Tibial nerve (tissue), 3 donors: ENCODE data around the gene GZMH.

Source experiments
- CTCF ChIP-seq, 5 experiments: fragments of 200-600 bp in 3 of 5; fragments of 450-650 bp in 2 of 5; sonication (generic) in 3 of 5; IDR thresholded peaks; one replicate each; pipeline ENCODE4 v1.5.1; 2016 to 2019; ENCODE audit warnings: antibody characterized with exemption in 5 of 5, mild to moderate bottlenecking in 3 of 5, moderate library complexity in 2 of 5
- POLR2A ChIP-seq, 2 donors: fragments of 450-650 bp; IDR thresholded peaks; one replicate each; pipeline ENCODE4 v1.6.1; 2017; ENCODE audit warnings: antibody characterized with exemption in 2 of 2, mild to moderate bottlenecking in 2 of 2, moderate library complexity in 2 of 2

DNA sequence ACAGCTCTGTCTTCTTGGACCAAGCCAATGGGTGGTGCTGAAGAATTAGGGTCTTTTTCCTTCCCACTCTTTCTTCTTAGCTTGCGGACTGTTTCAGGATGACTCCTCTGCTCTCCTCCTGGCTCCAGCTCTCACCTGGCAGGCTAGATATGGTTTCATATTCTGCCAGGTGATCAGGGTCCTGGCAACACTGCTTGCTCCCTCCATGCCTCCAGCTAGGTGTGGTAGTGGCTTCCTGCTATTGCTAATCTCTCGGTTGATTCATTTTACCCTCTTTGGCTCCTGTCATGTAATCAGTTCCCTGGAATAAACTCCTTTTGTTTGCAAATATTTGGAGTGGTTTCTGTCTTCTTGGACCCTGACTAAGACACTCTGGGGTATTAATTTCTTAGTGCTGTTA is 4.3 kb upstream of the GZMH start:
- TF ChIP-seq POLR2A (IDR thresholded peaks at IDR 0.05) = no peak
- no peak for TF ChIP-seq CTCF (IDR thresholded peaks at IDR 0.05)
